Gastrocnemius medialis (tissue), 4 donors: Measurements from ENCODE around the gene IMP4.

Source experiments
- POLR2A ChIP-seq, 2 donors: fragments of 450-650 bp; IDR thresholded peaks; one replicate each; pipeline ENCODE4 v1.6.1; 2017; ENCODE audit warnings: antibody characterized with exemption in 2 of 2, mild to moderate bottlenecking in 2 of 2, moderate library complexity in 2 of 2
- TF ChIP-seq, protein P1 (sequence below), 5 experiments: fragments of 450-650 bp in 3 of 5; fragments of 200-600 bp in 2 of 5; sonication (generic) in 2 of 5; IDR thresholded peaks in 4 of 5; conservative IDR thresholded peaks in 1 of 5; 1 replicate in 4 of 5; 2 replicates in 1 of 5; pipeline ENCODE4 v1.5.1; 2016 to 2019; ENCODE audit warnings: antibody characterized with exemption in 5 of 5, mild to moderate bottlenecking in 3 of 5, moderate library complexity in 3 of 5

DNA sequence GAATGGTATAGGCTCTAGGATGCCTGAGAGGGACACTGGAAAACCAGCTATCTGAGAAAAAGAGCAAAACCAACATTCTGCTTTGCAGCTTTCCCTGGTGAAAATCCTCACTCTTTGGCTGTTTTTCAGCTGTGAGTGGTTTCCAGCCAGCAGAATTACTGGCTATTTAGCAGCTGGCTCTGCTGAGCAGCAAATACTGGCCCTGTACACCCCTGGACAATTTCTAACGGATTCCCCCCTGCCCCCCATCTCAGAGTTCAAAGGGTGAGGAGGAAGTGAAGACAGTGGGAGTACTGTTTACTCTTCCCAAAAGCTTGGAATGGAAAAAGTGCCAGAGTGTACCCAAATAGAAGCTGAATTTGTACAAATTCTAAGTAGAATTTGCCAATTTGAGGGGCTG is 26.1 kb upstream of the IMP4 start:
- TF ChIP-seq POLR2A (IDR thresholded peaks at IDR 0.05), result no peak
- TF ChIP-seq, protein P1, sequence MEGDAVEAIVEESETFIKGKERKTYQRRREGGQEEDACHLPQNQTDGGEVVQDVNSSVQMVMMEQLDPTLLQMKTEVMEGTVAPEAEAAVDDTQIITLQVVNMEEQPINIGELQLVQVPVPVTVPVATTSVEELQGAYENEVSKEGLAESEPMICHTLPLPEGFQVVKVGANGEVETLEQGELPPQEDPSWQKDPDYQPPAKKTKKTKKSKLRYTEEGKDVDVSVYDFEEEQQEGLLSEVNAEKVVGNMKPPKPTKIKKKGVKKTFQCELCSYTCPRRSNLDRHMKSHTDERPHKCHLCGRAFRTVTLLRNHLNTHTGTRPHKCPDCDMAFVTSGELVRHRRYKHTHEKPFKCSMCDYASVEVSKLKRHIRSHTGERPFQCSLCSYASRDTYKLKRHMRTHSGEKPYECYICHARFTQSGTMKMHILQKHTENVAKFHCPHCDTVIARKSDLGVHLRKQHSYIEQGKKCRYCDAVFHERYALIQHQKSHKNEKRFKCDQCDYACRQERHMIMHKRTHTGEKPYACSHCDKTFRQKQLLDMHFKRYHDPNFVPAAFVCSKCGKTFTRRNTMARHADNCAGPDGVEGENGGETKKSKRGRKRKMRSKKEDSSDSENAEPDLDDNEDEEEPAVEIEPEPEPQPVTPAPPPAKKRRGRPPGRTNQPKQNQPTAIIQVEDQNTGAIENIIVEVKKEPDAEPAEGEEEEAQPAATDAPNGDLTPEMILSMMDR (IDR thresholded peaks at IDR 0.05 in 4 of 5, conservative IDR thresholded peaks at IDR 0.05 in 1 of 5), result no peak
